ENCODE results near the gene ZFPM1.

The ZFPM1 gene

DNA sequence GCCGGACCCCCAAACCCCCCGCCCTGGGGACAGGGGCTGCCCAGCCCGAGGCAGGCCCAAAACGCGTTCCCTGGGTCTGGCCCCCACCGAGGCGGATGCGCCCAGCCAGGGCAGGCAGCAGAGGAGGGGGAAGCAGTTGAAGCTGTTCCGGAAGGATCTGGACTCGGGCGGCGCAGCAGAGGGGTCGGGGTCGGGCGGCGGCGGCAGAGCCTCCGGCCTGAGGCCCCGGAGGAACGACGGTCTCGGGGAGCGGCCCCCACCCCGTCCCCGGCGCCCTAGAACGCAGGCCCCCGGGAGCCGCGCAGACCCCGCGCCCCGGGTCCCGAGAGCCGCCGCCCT lies 22.9 kb upstream of the ZFPM1 start:
- H3K9ac ChIP-seq = no peak overlapping the region
- no peaks in the 10 kb centered on the region for H3K36me3 ChIP-seq (ENCODE audit: insufficient read depth)
- no peak overlapping the region for H2AFZ ChIP-seq (ENCODE audit: low read depth)
- no peaks in the 10 kb centered on the region for H4K20me1 ChIP-seq (ENCODE audit: insufficient read depth)
- peaks cover 87% of the 10 kb centered on the region for H3K27me3 ChIP-seq (ENCODE audit: insufficient read depth, low read depth)
- TF ChIP-seq, protein P1, sequence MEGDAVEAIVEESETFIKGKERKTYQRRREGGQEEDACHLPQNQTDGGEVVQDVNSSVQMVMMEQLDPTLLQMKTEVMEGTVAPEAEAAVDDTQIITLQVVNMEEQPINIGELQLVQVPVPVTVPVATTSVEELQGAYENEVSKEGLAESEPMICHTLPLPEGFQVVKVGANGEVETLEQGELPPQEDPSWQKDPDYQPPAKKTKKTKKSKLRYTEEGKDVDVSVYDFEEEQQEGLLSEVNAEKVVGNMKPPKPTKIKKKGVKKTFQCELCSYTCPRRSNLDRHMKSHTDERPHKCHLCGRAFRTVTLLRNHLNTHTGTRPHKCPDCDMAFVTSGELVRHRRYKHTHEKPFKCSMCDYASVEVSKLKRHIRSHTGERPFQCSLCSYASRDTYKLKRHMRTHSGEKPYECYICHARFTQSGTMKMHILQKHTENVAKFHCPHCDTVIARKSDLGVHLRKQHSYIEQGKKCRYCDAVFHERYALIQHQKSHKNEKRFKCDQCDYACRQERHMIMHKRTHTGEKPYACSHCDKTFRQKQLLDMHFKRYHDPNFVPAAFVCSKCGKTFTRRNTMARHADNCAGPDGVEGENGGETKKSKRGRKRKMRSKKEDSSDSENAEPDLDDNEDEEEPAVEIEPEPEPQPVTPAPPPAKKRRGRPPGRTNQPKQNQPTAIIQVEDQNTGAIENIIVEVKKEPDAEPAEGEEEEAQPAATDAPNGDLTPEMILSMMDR (conservative IDR thresholded peaks at IDR 0.05; ENCODE audit: low read depth, low read length) = no peak
- no peaks in the 10 kb centered on the region for H3K4me1 ChIP-seq (ENCODE audit: low read depth, poor library complexity, severe bottlenecking)
- no peak overlapping the region for H3K27ac ChIP-seq
- no peak overlapping the region for H3K4me3 ChIP-seq (IDR thresholded peaks at IDR 0.05; ENCODE audit: insufficient read depth, low read depth, low read length)
- no peaks in the 10 kb centered on the region for H3K79me2 ChIP-seq (ENCODE audit: insufficient read depth, low read depth)
- no peak overlapping the region for H3K4me2 ChIP-seq

DNA sequence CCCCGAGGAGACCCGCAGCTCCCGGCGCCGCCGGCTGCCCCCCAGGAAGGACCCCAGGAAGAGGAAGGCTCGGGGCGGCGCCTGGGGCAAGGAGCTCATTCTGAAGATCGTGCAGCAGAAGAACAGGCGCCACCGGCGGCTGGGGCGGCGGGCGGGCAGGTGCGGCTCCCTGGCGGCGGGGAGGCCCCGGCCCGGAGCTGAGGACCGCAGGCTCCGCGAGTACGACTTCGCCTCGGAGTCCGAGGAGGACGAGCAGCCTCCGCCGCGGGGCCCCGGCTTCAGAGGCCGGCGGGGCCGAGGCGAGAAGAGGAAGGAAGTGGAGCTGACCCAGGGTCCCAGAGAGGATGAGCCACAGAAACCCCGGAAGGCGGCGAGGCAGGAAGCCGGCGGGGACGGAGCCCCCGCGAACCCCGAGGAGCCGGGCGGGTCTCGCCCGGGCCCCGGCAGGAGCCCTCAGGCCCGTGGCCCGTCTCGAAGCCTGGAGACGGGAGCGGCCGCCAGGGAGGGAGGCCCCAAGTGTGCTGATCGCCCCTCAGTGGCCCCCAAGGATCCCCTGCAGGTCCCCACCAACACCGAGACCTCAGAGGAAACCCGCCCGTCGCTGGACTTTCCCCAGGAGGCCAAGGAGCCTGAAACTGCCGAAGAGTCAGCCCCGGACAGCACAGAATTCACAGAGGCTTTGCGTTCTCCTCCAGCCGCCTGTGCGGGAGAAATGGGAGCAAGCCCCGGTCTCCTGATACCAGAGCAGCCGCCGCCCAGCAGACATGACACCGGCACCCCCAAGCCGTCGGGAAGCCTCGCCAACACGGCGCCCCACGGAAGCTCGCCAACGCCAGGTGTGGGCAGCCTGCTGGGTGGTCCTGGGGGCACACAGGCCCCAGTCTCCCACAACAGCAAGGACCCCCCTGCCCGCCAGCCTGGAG lies 22.3 kb upstream of the ZFPM1 start:
- TF ChIP-seq, protein P1 (conservative IDR thresholded peaks at IDR 0.05; ENCODE audit: low read depth, low read length) = no peak
- no peak overlapping the region for H3K27ac ChIP-seq
- H3K9ac ChIP-seq = no peak overlapping the region
- no peak overlapping the region for H2AFZ ChIP-seq (ENCODE audit: low read depth)
- no peaks in the 10 kb centered on the region for H3K4me1 ChIP-seq (ENCODE audit: low read depth, poor library complexity, severe bottlenecking)
- no peaks in the 10 kb centered on the region for H3K79me2 ChIP-seq (ENCODE audit: insufficient read depth, low read depth)
- H3K36me3 ChIP-seq (ENCODE audit: insufficient read depth) = no peaks in the 10 kb centered on the region
- peaks cover 89% of the 10 kb centered on the region for H3K27me3 ChIP-seq (ENCODE audit: insufficient read depth, low read depth)
- H3K4me3 ChIP-seq (IDR thresholded peaks at IDR 0.05; ENCODE audit: insufficient read depth, low read depth, low read length) = no peak overlapping the region
- no peaks in the 10 kb centered on the region for H4K20me1 ChIP-seq (ENCODE audit: insufficient read depth)
- H3K4me2 ChIP-seq = no peak overlapping the region

DNA sequence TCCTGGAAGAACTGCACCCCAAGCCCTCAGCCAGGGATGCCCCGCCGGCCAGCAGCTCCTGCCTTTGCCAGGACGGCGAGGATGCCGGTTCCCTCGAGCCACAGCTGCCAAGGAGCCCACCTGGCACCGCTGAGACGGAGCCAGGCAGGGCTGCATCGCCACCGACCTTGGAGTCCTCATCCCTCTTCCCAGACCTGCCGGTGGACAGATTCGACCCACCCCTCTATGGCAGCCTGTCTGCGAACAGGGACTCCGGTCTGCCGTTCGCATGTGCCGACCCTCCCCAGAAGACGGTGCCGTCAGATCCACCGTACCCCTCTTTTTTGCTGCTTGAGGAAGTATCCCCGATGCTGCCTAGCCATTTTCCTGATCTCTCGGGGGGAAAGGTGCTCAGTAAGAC lies 21.4 kb upstream of the ZFPM1 start:
- H3K27me3 ChIP-seq (ENCODE audit: insufficient read depth, low read depth) = peaks cover 94% of the 10 kb centered on the region
- H3K9ac ChIP-seq = no peak overlapping the region
- no peak overlapping the region for H2AFZ ChIP-seq (ENCODE audit: low read depth)
- H3K36me3 ChIP-seq (ENCODE audit: insufficient read depth) = no peaks in the 10 kb centered on the region
- no peaks in the 10 kb centered on the region for H3K79me2 ChIP-seq (ENCODE audit: insufficient read depth, low read depth)
- H3K27ac ChIP-seq = no peak overlapping the region
- H3K4me3 ChIP-seq (IDR thresholded peaks at IDR 0.05; ENCODE audit: insufficient read depth, low read depth, low read length) = no peak overlapping the region
- TF ChIP-seq, protein P1 (conservative IDR thresholded peaks at IDR 0.05; ENCODE audit: low read depth, low read length) = no peak
- H3K4me1 ChIP-seq (ENCODE audit: low read depth, poor library complexity, severe bottlenecking) = no peaks in the 10 kb centered on the region
- no peak overlapping the region for H3K4me2 ChIP-seq
- no peaks in the 10 kb centered on the region for H4K20me1 ChIP-seq (ENCODE audit: insufficient read depth)

DNA sequence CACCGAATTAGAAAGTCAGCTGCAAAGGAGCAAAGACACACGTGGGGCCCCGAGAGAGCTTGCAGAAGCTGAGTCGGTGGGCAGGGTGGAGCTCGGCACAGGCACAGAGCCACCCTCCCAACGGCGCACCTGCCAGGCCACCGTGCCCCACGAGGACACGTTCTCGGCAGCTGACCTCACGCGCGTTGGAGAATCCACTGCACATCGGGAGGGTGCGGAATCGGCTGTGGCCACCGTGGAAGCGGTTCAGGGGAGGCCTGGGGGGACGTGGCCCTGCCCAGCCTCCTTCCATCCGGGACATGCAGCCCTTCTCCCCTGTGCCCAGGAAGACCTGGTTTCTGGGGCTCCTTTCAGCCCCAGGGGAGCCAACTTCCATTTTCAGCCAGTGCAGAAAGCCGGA lies 20.9 kb upstream of the ZFPM1 start:
- no peak overlapping the region for H3K4me3 ChIP-seq (IDR thresholded peaks at IDR 0.05; ENCODE audit: insufficient read depth, low read depth, low read length)
- TF ChIP-seq, protein P1 (conservative IDR thresholded peaks at IDR 0.05; ENCODE audit: low read depth, low read length) = no peak
- peaks cover 93% of the 10 kb centered on the region for H3K27me3 ChIP-seq (ENCODE audit: insufficient read depth, low read depth)
- H3K27ac ChIP-seq = no peak overlapping the region
- no peaks in the 10 kb centered on the region for H3K4me1 ChIP-seq (ENCODE audit: low read depth, poor library complexity, severe bottlenecking)
- no peak overlapping the region for H3K4me2 ChIP-seq
- H2AFZ ChIP-seq (ENCODE audit: low read depth) = no peak overlapping the region
- no peak overlapping the region for H3K9ac ChIP-seq
- no peaks in the 10 kb centered on the region for H4K20me1 ChIP-seq (ENCODE audit: insufficient read depth)
- H3K79me2 ChIP-seq (ENCODE audit: insufficient read depth, low read depth) = no peaks in the 10 kb centered on the region
- no peaks in the 10 kb centered on the region for H3K36me3 ChIP-seq (ENCODE audit: insufficient read depth)
